GM12874 (cell line): ENCODE measurements around the gene COX5A.

ENCODE experiments used
- CTCF ChIP-seq: IDR thresholded peaks from 2 replicates; pipeline ENCODE4 v1.5.1; 2011; ENCODE audit warnings: low read depth, mild to moderate bottlenecking, control low read depth, low read length, moderate library complexity; ENCODE audit not compliant: insufficient read depth

COX5A gene

GRCh38 chr15:74967670-74968069 lies 29.8 kb upstream of the COX5A start:
- TF ChIP-seq CTCF = no peak

GRCh38 chr15:74964794-74965193 lies 26.9 kb upstream of the COX5A start:
- no peak for TF ChIP-seq CTCF

GRCh38 chr15:74963213-74963612 lies 25.3 kb upstream of the COX5A start:
- no peak for TF ChIP-seq CTCF

GRCh38 chr15:74962671-74963070 lies 24.8 kb upstream of the COX5A start:
- no peak for TF ChIP-seq CTCF

GRCh38 chr15:74962219-74962618 lies 24.3 kb upstream of the COX5A start:
- no peak for TF ChIP-seq CTCF

- TF ChIP-seq CTCF = no peak
Measured at GRCh38 chr15:74961616-74962015, 23.7 kb upstream of the COX5A start.

GRCh38 chr15:74960995-74961588 lies 23.2 kb upstream of the COX5A start:
- no peak for TF ChIP-seq CTCF

GRCh38 chr15:74960286-74960685 lies 22.4 kb upstream of the COX5A start:
- TF ChIP-seq CTCF = no peak
